Keratinocyte (primary cell): ENCODE results near the gene ERI2.

Source experiments
- CTCF ChIP-seq, 3 experiments: IDR thresholded peaks in 1 of 3; conservative IDR thresholded peaks in 1 of 3; optimal IDR thresholded peaks in 1 of 3; 2 replicates in 2 of 3; 3 replicates in 1 of 3; pipeline versions ENCODE3 to v1.5.1; 2011; ENCODE audit warnings: low read length in 3 of 3, mild to moderate bottlenecking in 3 of 3, moderate library complexity in 2 of 3, control low read depth in 1 of 3, inconsistent platforms in 1 of 3; ENCODE audit not compliant: insufficient read depth in 2 of 3; ENCODE audit errors: extremely low read depth in 1 of 3
- EZH2 ChIP-seq: IDR thresholded peaks from one replicate; pipeline ENCODE4 v1.6.1; 2012; ENCODE audit warnings: inconsistent platforms, mild to moderate bottlenecking, low read length, moderate library complexity

GRCh38 chr16:20844054-20844453, 37.8 kb upstream of the ERI2 start:
- TF ChIP-seq CTCF (optimal IDR thresholded peaks at IDR 0.05 in 1 of 3, IDR thresholded peaks at IDR 0.05 in 1 of 3, conservative IDR thresholded peaks at IDR 0.05 in 1 of 3; ENCODE audit: extremely low read depth in 1 of 3, insufficient read depth in 2 of 3, low read length in 3 of 3) (no peak), EZH2 (no peak)
